Fibroblast of villous mesenchyme (primary cell): Measurements from ENCODE around the gene ANK3. TPM values are rescaled to one million over a fixed set of nuclear protein-coding genes. Genes with fewer than 3 reads are reported as not detected.

Source experiments
- DNase-seq: peaks from one replicate; pipeline ENCODE4 v3.0.0-alpha.2; 2010; ENCODE audit warnings: low read depth
- H3K4me3 ChIP-seq: 2 replicates; pipeline ENCODE4 v1.5.1; 2011; ENCODE audit warnings: low read depth, mild to moderate bottlenecking, low read length
- CTCF ChIP-seq: IDR thresholded peaks from 2 replicates; pipeline ENCODE4 v1.5.1; 2012; ENCODE audit warnings: low read depth, mild to moderate bottlenecking, low read length; ENCODE audit not compliant: insufficient read depth
- total RNA-seq: library from RNA; depleted of rRNA; stranded (reverse); fragments of >200 nt; gene quantifications from 2 replicates; pipeline ENCODE4 v1.2.3, GENCODE V29; 2012

Gene ANK3
- total RNA-seq, 1 donor: 1.3 TPM

- TF ChIP-seq CTCF: no peak
- peak; percentile 57 for DNase-seq
- H3K4me3 ChIP-seq: no peak overlapping the region
These were observed 107.8 kb downstream of the ANK3 start for GRCh38 chr10:60281792-60282353.

- TF ChIP-seq CTCF: no peak
- peak; percentile 91 for DNase-seq
- H3K4me3 ChIP-seq: no peak overlapping the region
These were observed 108.3 kb downstream of the ANK3 start for GRCh38 chr10:60281331-60281730.

GRCh38 chr10:60280475-60280874 lies 109.2 kb downstream of the ANK3 start:
- TF ChIP-seq CTCF: no peak
- no peak for DNase-seq
- no peak overlapping the region for H3K4me3 ChIP-seq

- no peak overlapping the region for H3K4me3 ChIP-seq
- no peak for DNase-seq
- no peak for TF ChIP-seq CTCF
These were observed 112.0 kb downstream of the ANK3 start for GRCh38 chr10:60277656-60278055.

GRCh38 chr10:60276232-60276631 lies 113.4 kb downstream of the ANK3 start:
- no peak overlapping the region for H3K4me3 ChIP-seq
- no peak for DNase-seq
- no peak for TF ChIP-seq CTCF

GRCh38 chr10:60271319-60272040 lies 118.2 kb downstream of the ANK3 start:
- TF ChIP-seq CTCF: no peak
- DNase-seq: no peak
- no peak overlapping the region for H3K4me3 ChIP-seq

- no peak for DNase-seq
- no peak overlapping the region for H3K4me3 ChIP-seq
- no peak for TF ChIP-seq CTCF
These were observed 119.2 kb downstream of the ANK3 start for GRCh38 chr10:60270426-60270825.
